K562 (cell line): ENCODE data around the gene PHF12.

Source experiments
- ARID3A ChIP-seq: IDR thresholded peaks from 2 replicates; pipeline ENCODE4 v1.6.1; 2012; ENCODE audit warnings: low read depth, low read length, improper control_type of control experiment, borderline replicate concordance
- ARID3B ChIP-seq: fragments of 250-450 bp; sonication (Bioruptor Pico); IDR thresholded peaks from 2 replicates; pipeline ENCODE4 v1.4.0; 2020; ENCODE audit warnings: borderline replicate concordance
- CTBP1 ChIP-seq: fragments of 450-650 bp; IDR thresholded peaks from 2 replicates; pipeline ENCODE4 v1.6.1; 2016; ENCODE audit warnings: borderline replicate concordance
- CTCF ChIP-seq, 3 experiments: IDR thresholded peaks in 2 of 3; conservative IDR thresholded peaks in 1 of 3; 2 replicates each; pipeline ENCODE4 v1.5.1; 2011 to 2012; ENCODE audit warnings: low read length in 3 of 3, mild to moderate bottlenecking in 3 of 3, control low read depth in 2 of 3, improper control_type of control experiment in 1 of 3, inconsistent platforms in 1 of 3, low read depth in 1 of 3, mixed read lengths in 1 of 3, moderate library complexity in 1 of 3; ENCODE audit not compliant: insufficient read depth in 2 of 3
- DMBX1 ChIP-seq: fragments of 250-450 bp; sonication (Bioruptor Pico); IDR thresholded peaks from 2 replicates; pipeline ENCODE4 v1.8.0; 2022; ENCODE audit warnings: inconsistent platforms, mild to moderate bottlenecking, moderate library complexity, borderline replicate concordance
- ELF1 ChIP-seq: fragments of 200-800 bp; sonication (Bioruptor generic); IDR thresholded peaks from 2 replicates; pipeline ENCODE4 v1.6.1; 2016; ENCODE audit warnings: missing genetic modification characterization, missing compliant biosample characterization
- EP300 ChIP-seq: IDR thresholded peaks from 2 replicates; pipeline ENCODE4 v1.6.1; 2012; ENCODE audit warnings: low read length, improper control_type of control experiment
- HIVEP1 ChIP-seq: fragments of 250-450 bp; sonication (Bioruptor Pico); IDR thresholded peaks from 2 replicates; pipeline ENCODE4 v1.4.0; 2020; ENCODE audit warnings: mild to moderate bottlenecking
- MIER1 ChIP-seq: fragments of 450-650 bp; IDR thresholded peaks from 2 replicates; pipeline ENCODE4 v1.6.1; 2016; ENCODE audit warnings: antibody characterized with exemption, mild to moderate bottlenecking, low read depth
- NFATC3 ChIP-seq: fragments of 450-650 bp; IDR thresholded peaks from 2 replicates; pipeline ENCODE4 v1.6.1; 2017; ENCODE audit warnings: mild to moderate bottlenecking
- POLR2A ChIP-seq: fragments of 450-650 bp; conservative IDR thresholded peaks from 2 replicates; pipeline ENCODE4 v1.6.1; 2016
- ZNF23 ChIP-seq: fragments of 250-450 bp; sonication (Bioruptor Pico); IDR thresholded peaks from 2 replicates; pipeline ENCODE4 v1.4.0; 2020; ENCODE audit warnings: mild to moderate bottlenecking
- ZNF384 ChIP-seq: IDR thresholded peaks from 2 replicates; pipeline ENCODE4 v1.6.1; 2012; ENCODE audit warnings: low read depth, low read length, improper control_type of control experiment
- ZSCAN29 ChIP-seq: fragments of 450-650 bp; IDR thresholded peaks from 2 replicates; pipeline ENCODE4 v1.6.1; 2017

- TF ChIP-seq ZNF384: no peak
- no peak for TF ChIP-seq POLR2A
- no peak for TF ChIP-seq ZNF23
- TF ChIP-seq NFATC3: no peak
- TF ChIP-seq MIER1: no peak
- TF ChIP-seq CTCF (IDR thresholded peaks at IDR 0.05 in 2 of 3, conservative IDR thresholded peaks at IDR 0.05 in 1 of 3; ENCODE audit: insufficient read depth in 2 of 3, low read depth in 1 of 3, low read length in 3 of 3): no peak
- no peak for TF ChIP-seq EP300
- no peak for TF ChIP-seq ARID3B (CRISPR knock-in tag)
- no peak for TF ChIP-seq ELF1
- no peak for TF ChIP-seq ZSCAN29
- no peak for TF ChIP-seq CTBP1
- no peak for TF ChIP-seq DMBX1 (CRISPR knock-in tag)
- no peak for TF ChIP-seq ARID3A
- TF ChIP-seq HIVEP1 (CRISPR knock-in tag): no peak
Measured at GRCh38 chr17:28883967-28884702, 67.2 kb downstream of the PHF12 start.
